Measurements from ENCODE around the gene SMIM7. TPM values are rescaled to one million over a fixed set of nuclear protein-coding genes. Genes with fewer than 3 reads are reported as not detected.
"Not testable (repeated sequence)": the region's sequence is repeated elsewhere in the genome, so short reads cannot be mapped to it uniquely, and the experiment has no call there.

Gene SMIM7
- total RNA-seq, 2 donors from 2014 or later: 72.7 to 102 TPM

DNA sequence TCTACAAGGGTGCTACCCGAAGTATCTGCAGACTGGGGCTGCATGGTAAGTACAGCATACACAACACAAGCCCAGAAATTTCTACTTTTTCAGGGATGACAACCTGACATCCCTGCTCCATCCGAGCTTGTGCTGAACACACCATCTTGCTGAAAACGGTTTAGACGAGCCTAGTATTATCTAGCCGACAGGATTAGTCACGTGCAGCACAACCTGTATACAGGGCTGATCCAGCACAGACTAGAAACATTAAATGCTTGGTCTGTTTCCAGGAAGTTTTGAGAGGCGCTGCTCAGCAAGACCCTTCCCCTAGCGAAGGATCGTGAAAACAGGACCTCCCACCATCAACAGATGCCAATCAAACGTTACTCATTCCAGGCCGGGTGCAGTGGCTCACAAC, 4.2 kb downstream of the SMIM7 start:
- Histone ChIP-seq H3K9me3 (no peaks in the 10 kb centered on the region), H3K4me1 (ENCODE audit: control insufficient read depth in 1 of 2, low read depth in 2 of 2) (peaks cover 11 to 20% of the 10 kb centered on the region in 2 donors), H3K27me3 (replicated peaks; ENCODE audit: insufficient read depth) (no peaks in the 10 kb centered on the region), H3K4me3 (no peak overlapping the region), H3K36me3 (peaks cover 52% of the 10 kb centered on the region), H3K27ac (no peak overlapping the region)
- TF ChIP-seq, protein P1, sequence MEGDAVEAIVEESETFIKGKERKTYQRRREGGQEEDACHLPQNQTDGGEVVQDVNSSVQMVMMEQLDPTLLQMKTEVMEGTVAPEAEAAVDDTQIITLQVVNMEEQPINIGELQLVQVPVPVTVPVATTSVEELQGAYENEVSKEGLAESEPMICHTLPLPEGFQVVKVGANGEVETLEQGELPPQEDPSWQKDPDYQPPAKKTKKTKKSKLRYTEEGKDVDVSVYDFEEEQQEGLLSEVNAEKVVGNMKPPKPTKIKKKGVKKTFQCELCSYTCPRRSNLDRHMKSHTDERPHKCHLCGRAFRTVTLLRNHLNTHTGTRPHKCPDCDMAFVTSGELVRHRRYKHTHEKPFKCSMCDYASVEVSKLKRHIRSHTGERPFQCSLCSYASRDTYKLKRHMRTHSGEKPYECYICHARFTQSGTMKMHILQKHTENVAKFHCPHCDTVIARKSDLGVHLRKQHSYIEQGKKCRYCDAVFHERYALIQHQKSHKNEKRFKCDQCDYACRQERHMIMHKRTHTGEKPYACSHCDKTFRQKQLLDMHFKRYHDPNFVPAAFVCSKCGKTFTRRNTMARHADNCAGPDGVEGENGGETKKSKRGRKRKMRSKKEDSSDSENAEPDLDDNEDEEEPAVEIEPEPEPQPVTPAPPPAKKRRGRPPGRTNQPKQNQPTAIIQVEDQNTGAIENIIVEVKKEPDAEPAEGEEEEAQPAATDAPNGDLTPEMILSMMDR (IDR thresholded peaks at IDR 0.05): no peak
- ATAC-seq (ENCODE audit: insufficient number of reproducible peaks, low FRiP score, low read depth) (no peak), DNase-seq (ENCODE audit: low spot score) (no peak)

DNA sequence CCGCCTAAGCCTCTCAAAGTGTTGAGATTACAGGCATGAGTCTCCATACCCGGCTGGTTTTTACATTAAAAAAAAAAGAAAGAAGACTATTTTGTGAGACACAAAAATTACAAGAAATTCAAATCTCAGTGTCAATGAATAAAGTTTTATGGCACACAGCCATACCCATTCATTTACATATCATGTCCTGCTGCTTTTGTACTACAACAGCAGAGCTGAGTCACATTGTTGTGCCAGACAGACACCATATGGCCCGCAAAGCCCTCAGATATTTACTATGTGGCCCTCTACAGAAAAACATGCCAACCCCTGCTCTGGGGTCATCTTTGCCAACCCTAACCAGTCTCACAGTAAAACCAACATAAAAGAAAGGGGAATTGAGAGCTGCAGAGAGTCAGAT, 5.3 kb downstream of the SMIM7 start:
- DNase-seq (ENCODE audit: low spot score) (no peak), ATAC-seq (ENCODE audit: insufficient number of reproducible peaks, low FRiP score, low read depth) (no peak)
- no peaks in the 10 kb centered on the region for H3K27me3 ChIP-seq (replicated peaks; ENCODE audit: insufficient read depth)
- peaks cover 56% of the 10 kb centered on the region for H3K36me3 ChIP-seq
- H3K9me3 ChIP-seq: no peaks in the 10 kb centered on the region
- TF ChIP-seq, protein P1 (IDR thresholded peaks at IDR 0.05): no peak
- H3K27ac ChIP-seq: no peak overlapping the region
- H3K4me3 ChIP-seq: no peak overlapping the region
- H3K4me1 ChIP-seq (ENCODE audit: control insufficient read depth in 1 of 2, low read depth in 2 of 2): peaks cover 11 to 20% of the 10 kb centered on the region in 2 donors

DNA sequence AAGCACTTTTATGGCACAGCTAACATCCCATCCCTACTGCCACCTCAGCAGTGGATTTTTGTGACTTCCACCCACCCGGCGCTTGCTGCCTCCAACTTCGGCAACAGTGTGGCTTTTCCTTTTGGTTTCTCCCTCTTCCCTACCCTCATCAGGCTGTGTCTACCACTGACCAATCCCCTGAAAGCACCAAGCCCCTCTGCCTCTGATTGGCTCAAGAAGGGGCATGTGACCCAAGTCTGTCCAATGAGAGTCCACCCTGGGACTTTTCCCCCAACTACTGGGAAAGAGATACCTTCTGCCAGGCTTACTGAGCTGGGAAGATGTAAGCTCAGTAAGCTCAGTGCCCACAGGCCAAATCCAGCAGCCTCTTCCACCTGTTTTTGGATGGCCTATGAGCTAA, 5.8 kb downstream of the SMIM7 start:
- no peaks in the 10 kb centered on the region for H3K9me3 ChIP-seq
- no peaks in the 10 kb centered on the region for H3K27me3 ChIP-seq (replicated peaks; ENCODE audit: insufficient read depth)
- peaks cover 7 to 16% of the 10 kb centered on the region in 2 donors for H3K4me1 ChIP-seq (ENCODE audit: control insufficient read depth in 1 of 2, low read depth in 2 of 2)
- no peak overlapping the region for H3K4me3 ChIP-seq
- no peak overlapping the region for H3K27ac ChIP-seq
- TF ChIP-seq, protein P1 (IDR thresholded peaks at IDR 0.05): no peak
- no peak for DNase-seq (ENCODE audit: low spot score)
- no peak for ATAC-seq (ENCODE audit: insufficient number of reproducible peaks, low FRiP score, low read depth)
- peaks cover 56% of the 10 kb centered on the region for H3K36me3 ChIP-seq

DNA sequence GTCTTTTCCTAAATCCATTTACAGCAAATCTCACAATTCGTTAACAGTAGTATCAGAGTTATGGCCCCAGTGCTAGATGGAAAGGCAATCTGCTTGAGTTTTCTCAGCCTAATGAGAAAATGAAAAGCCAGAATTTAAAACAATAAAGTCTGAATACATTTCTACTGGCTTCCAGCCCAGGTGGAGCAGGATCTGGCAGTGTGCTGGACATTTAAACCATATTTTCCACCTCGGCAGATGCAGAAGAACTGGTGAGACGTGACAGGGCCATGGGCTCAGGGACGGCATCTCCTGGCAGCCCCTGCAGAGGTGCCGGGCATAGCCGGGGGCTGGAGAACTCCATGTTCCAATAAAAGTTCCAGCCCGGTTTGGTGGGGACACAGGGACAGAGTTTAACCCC, 7.1 kb downstream of the SMIM7 start:
- Histone ChIP-seq H3K4me3 (no peak overlapping the region), H3K27me3 (replicated peaks; ENCODE audit: insufficient read depth) (no peaks in the 10 kb centered on the region), H3K27ac (no peak overlapping the region), H3K4me1 (ENCODE audit: control insufficient read depth in 1 of 2, low read depth in 2 of 2) (peaks cover 0 to 3% of the 10 kb centered on the region in 2 donors), H3K9me3 (no peaks in the 10 kb centered on the region), H3K36me3 (peaks cover 56% of the 10 kb centered on the region)
- TF ChIP-seq, protein P1 (IDR thresholded peaks at IDR 0.05): no peak
- ATAC-seq (ENCODE audit: insufficient number of reproducible peaks, low FRiP score, low read depth) (no peak), DNase-seq (ENCODE audit: low spot score) (no peak)

DNA sequence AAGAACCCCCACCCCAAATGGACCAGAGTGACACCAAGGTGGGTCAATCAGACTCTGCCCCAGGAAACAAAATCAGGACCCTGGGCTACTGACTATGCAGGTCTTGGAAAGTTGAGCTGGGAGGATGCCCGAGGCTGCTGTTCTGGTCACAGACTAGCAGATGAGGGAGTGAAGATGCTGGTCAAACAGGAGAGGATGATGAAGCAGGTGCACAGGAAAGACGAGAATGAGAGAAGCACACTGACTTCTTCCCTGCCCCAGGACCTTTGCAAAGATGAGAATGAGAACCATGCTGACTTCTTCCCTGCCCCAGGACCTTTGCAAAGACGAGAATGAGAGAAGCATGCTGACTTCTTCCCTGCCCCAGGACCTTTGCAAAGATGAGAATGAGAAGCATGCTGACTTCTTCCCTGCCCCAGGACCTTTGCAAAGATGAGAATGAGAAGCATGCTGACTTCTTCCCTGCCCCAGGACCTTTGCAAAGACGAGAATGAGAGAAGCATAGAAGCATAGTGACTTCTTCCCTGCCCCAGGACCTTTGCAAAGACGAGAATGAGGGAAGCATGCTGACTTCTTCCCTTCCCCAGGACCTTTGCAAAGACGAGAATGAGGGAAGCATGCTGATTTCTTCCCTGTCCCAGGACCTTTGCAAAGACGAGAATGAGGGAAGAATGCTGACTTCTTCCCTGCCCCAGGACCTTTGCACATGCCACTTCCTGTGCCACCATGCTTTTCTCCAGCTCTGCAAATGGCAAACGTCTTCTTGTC, 8.3 kb downstream of the SMIM7 start:
- DNase-seq (ENCODE audit: low spot score); H3K4me1 ChIP-seq (ENCODE audit: control insufficient read depth in 1 of 2, low read depth in 2 of 2); H3K27me3 ChIP-seq (replicated peaks; ENCODE audit: insufficient read depth); ATAC-seq (ENCODE audit: insufficient number of reproducible peaks, low FRiP score, low read depth); H3K4me3 ChIP-seq; H3K9me3 ChIP-seq; H3K27ac ChIP-seq: not testable (repeated sequence)
- peaks cover 58% of the 10 kb centered on the region for H3K36me3 ChIP-seq

DNA sequence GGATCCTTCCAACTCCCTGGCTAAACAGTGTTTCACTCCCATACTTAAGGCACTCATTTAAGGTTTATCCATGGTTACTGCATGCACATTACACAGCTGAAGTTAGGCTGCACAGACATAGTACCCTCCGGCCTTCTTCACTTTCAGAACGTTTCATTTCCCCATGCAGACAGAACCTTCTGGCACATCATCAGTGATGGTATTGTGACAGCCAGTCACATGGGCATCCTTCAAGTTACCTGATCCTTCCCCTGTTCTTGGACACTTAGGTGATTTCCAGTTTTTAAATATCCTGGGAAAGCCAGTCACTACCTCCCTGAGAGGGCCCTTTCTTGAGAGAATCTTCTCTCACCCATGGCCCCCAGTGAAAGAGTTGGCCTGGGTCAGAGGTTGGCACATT, 9.1 kb downstream of the SMIM7 start:
- no peaks in the 10 kb centered on the region for H3K4me1 ChIP-seq (ENCODE audit: control insufficient read depth in 1 of 2, low read depth in 2 of 2)
- peaks cover 58% of the 10 kb centered on the region for H3K36me3 ChIP-seq
- H3K27ac ChIP-seq: no peak overlapping the region

More for the DNA sequence above, 9.1 kb downstream of the SMIM7 start:
- no peak for DNase-seq (ENCODE audit: low spot score)
- TF ChIP-seq, protein P1 (IDR thresholded peaks at IDR 0.05): no peak
- H3K9me3 ChIP-seq: no peaks in the 10 kb centered on the region
- H3K4me3 ChIP-seq: no peak overlapping the region
- no peak for ATAC-seq (ENCODE audit: insufficient number of reproducible peaks, low FRiP score, low read depth)
- no peaks in the 10 kb centered on the region for H3K27me3 ChIP-seq (replicated peaks; ENCODE audit: insufficient read depth)
